ENCODE measurements around the gene FZD7.

FZD7 gene

GRCh38 chr2:202065876-202066275 is 32.2 kb downstream of the FZD7 start:
- no peak overlapping the region for H3K4me3 ChIP-seq
- no peak for TF ChIP-seq CTCF (IDR thresholded peaks at IDR 0.05)
- no peak overlapping the region for H3K27ac ChIP-seq
- DNase-seq (ENCODE audit: low spot score): no peak

GRCh38 chr2:202066875-202067274 is 33.2 kb downstream of the FZD7 start:
- no peak overlapping the region for H3K4me3 ChIP-seq
- DNase-seq (ENCODE audit: low spot score): no peak
- no peak overlapping the region for H3K27ac ChIP-seq
- TF ChIP-seq CTCF (IDR thresholded peaks at IDR 0.05): no peak

- DNase-seq (ENCODE audit: low spot score): no peak
- TF ChIP-seq CTCF (IDR thresholded peaks at IDR 0.05): no peak
- no peak overlapping the region for H3K4me3 ChIP-seq
- no peak overlapping the region for H3K27ac ChIP-seq
Observed at GRCh38 chr2:202067589-202067988, 33.9 kb downstream of the FZD7 start.

- no peak for TF ChIP-seq CTCF (IDR thresholded peaks at IDR 0.05)
- H3K4me3 ChIP-seq: no peak overlapping the region
- DNase-seq (ENCODE audit: low spot score): no peak
- H3K27ac ChIP-seq: no peak overlapping the region
Observed at GRCh38 chr2:202069170-202070067, 35.8 kb downstream of the FZD7 start.

- TF ChIP-seq CTCF (IDR thresholded peaks at IDR 0.05): no peak
- H3K4me3 ChIP-seq: no peak overlapping the region
- no peak overlapping the region for H3K27ac ChIP-seq
- no peak for DNase-seq (ENCODE audit: low spot score)
Observed at GRCh38 chr2:202071107-202071506, 37.5 kb downstream of the FZD7 start.

- H3K27ac ChIP-seq: no peak overlapping the region
- no peak for DNase-seq (ENCODE audit: low spot score)
- TF ChIP-seq CTCF (IDR thresholded peaks at IDR 0.05): no peak
- H3K4me3 ChIP-seq: no peak overlapping the region
Observed at GRCh38 chr2:202072226-202072625, 38.6 kb downstream of the FZD7 start.

Measured in coronary artery (tissue), 2 donors.